Stimulated activated CD4-positive, alpha-beta T cell treated with anti-CD3 and anti-CD28 coated beads, Interleukin-15, amount 100 ng/mL, for 48 hours (primary cell): ENCODE measurements around the gene GORASP1.

Source experiments
- DNase-seq, 2 donors: peaks; one replicate each; pipeline ENCODE4 v3.0.0-alpha.2; 2020; ENCODE audit warnings: low read depth in 2 of 2

The GORASP1 gene

DNA sequence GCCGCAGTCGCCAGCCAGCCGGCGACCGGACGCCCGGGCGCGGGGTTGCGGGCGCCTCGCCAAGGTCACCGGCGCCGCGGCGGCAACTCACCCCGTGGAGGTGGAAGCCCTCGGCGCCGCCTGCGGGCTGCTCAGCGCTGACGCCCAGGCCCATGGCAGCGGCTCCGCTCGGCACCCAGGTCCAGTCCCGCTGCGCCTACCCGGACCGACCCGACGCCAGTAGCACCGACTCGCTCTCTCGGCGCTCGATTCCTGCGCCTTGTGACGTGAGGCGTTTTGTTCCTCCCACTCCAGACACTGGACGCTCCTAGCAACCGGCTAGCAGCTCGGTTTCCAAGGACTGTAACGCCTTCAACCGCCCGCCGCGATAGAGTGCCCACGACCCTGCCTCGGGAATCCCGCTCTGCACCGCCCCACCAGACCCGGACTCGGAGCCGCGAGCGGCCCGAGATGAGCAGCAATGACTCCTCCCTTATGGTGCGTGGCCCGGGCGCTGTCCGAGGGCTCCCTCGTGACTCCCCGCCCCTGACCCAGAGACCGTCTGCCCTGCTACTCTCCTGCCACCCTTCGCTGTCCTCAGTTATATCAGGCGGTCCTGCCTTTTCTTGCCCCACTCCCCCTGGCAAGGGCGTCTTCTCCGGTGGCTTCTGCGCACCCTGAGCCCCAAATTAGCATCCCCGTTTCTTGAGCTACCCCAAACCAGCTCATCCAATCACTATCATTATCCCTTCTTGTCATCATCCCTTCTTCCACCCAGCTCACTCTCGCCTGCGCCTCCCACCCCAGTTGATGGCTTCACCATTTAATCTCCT is at the start of gene GORASP1, which contains the start of gene TTC21A:
Gene GORASP1 (minus strand): TSS at position 240 of the 812 bp plus-strand sequence. CDS start 86 bp downstream, at position 154.
Gene TTC21A (plus strand): TSS at position 293 of the 812 bp plus-strand sequence. CDS start 158 bp downstream, at position 451.
- DNase-seq, result peak; percentile 33 to 57

DNA sequence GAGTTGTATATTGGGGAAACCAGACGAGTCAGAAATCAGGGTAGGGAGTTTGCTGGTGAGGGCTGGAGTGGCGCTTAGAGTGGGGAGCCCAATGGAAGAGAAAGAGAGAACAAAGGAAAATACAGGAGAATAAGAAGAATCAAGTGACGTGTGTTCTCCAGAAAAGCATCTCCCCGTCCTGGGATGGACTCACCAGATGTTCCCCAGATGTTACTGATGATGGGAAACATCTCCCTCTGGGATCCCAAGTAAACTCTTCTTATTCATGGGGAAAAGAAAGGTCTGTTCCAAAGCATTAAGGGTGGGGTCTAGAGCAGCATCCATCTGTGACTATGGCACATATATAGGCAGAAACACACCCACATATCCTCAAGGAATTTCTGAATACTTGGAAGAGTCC is 49.0 kb upstream of the GORASP1 start:
- no peak for DNase-seq

- DNase-seq, result no peak
Observed at GRCh38 chr3:39154280-39155021, 47.0 kb upstream of the GORASP1 start.

DNA sequence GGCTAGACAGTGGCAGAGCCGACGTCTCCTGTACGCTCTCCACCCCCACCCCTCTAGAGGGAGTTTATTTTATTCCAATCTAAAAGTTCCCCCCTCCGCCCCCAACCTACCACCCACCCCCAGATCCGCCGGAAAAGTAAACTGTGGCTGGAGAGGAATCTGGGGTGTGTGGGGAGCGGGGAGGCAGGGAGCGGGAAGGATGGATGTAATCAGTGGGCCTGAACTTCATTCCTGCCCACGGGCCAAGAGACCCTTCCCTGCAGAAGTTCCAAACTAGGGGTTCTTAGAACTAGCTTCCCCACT is 46.5 kb upstream of the GORASP1 start:
- DNase-seq, result no peak

DNA sequence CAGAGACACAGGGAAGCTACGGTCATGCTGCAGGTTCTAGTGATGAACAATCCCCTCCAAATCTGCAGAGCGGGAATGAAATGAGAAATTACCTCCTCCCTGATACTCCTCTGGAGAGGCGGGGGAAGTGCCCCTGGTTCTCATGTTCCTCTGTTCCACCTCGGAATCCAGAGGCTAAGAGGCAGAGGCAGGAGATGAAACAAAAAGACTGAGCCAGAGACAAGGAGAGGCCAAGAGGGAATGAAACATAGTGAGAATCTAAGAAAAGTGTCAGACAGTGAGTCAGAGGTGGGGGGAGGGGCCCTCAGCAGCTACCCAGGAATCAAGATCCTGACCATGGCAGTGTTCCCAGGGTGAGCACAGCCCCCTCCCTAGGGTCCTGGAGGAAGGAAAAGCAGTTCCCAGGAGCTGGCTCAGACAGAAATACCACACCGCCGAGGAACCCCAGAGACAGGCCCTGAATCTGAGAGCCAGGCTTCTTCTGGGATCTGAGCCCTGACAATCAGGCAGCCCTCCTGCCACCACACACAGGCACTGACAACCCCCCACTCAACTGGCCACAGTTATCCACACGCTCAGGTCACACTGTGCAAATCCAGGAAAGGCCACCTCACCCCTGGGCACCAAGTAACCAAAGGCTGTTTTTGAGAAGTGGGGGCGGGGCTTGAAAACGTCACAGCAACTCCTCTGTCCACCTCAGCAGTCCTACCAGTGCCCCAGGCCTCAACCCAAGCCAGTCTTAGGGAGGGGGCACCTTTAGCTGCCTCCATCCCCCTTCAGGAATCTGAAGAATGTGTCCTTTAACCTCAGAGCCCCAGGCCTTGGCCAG is 43.6 kb upstream of the GORASP1 start:
- peak in 1 of 2 donors; percentile 64 for DNase-seq

DNA sequence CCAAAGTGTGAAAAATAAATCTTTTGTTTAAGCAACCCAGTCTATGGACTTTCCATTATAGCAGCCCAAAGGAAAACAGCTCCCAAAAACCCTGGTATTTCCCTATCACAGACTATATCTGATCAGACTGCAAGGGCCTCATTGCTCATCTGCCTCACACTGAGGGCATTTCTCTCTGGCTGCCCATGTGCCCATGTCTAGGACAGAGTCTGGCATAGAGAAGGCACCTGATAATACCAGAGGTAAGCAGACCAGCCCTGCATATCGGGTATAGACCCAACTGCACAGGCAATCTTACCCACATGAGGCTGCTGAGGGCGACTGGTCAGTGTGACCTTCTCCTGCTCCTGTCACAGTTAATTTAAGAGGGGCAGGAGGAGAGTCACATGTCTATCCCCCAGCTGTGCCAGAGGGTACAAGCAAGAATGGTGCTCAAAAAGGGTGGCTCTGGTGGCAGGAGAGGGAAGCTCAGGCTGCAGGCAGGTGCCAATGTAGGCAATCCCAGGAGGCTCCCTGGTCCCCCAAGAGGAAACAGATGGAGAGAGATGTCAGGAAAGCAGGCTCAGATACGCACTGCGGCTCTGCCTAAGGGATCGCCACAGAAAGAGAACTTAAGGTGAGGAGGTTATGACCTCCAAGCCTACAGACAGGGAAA is 42.8 kb upstream of the GORASP1 start:
- no peak for DNase-seq

DNA sequence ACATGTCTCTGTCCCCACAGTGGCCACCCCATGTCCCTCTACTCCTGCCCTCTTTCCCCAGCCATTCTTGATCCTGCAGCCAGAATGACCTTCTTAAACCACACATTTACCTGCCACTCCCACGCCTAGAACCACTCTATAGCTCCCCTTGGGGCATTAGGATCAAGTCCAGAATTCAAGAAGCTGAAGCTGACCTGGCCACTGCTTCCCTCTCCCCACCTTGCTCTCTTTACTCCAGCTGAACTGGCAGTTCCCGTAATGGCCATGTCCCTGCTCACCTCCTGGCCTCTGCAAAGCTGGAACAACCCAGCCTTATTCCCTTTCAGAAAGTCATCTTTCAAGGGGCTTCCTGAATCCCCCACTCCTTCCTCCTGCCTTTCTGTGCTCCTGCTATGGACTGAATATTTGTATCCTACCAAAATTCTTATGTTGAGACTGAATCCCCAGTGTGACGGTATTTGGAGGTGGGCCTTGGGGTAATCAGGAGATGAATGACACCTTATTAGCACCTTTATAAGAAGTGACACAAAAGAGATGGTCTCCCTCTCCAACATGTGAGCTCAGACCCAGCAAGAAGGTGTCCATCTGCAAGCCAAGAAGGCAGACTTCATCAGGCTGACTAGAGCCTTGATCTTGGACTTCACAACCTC is 42.2 kb upstream of the GORASP1 start:
- no peak for DNase-seq

DNA sequence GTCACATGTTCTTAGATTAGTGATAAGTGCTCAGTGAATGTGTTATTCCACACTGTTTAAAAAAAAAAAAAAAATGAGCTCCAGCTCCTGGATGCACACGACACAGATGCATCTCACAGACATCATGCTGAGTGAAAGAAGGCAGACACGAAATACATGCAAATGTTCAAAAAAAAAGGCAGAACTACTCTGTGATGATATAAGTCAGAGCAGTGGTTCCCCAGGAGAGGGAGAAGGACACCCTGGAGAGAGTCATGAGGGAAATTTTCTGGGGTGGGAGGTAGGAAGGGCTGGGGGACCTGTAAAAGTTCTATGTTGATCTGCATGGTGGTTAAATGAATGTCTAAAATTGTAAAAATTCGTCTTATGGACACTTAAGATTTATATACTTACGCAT is 41.6 kb upstream of the GORASP1 start:
- no peak for DNase-seq

DNA sequence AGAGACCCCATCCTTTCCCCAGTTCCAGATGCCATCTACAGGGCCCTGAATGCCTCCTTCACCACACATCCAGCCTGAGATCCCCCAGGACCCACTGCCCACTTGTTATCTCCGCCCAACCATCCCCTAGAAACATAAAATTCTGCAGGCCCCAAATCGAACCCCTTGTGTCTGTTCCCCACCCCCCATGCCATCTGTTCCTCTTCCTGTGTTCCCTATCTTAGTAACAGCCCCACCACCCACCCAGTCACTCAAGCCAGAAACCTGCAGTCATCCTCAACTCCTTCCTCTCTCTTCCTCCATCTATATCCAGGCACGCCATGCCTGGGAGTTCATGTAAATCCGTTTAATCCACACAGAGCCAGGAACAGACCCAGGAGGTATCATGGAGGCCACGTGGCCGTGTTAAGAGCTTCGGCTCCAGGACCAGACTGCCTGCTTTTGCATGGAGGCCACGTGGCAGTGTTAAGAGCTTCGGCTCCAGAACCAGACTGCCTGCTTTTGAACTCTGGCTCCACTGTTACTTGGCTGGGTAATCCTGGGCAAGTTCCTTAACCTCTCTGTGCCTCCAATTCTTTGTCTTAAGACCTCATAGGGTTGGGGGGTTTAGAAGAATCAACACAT is 41.1 kb upstream of the GORASP1 start:
- DNase-seq, result no peak

GRCh38 chr3:39147711-39148434 is 40.4 kb upstream of the GORASP1 start:
- DNase-seq, result no peak

DNA sequence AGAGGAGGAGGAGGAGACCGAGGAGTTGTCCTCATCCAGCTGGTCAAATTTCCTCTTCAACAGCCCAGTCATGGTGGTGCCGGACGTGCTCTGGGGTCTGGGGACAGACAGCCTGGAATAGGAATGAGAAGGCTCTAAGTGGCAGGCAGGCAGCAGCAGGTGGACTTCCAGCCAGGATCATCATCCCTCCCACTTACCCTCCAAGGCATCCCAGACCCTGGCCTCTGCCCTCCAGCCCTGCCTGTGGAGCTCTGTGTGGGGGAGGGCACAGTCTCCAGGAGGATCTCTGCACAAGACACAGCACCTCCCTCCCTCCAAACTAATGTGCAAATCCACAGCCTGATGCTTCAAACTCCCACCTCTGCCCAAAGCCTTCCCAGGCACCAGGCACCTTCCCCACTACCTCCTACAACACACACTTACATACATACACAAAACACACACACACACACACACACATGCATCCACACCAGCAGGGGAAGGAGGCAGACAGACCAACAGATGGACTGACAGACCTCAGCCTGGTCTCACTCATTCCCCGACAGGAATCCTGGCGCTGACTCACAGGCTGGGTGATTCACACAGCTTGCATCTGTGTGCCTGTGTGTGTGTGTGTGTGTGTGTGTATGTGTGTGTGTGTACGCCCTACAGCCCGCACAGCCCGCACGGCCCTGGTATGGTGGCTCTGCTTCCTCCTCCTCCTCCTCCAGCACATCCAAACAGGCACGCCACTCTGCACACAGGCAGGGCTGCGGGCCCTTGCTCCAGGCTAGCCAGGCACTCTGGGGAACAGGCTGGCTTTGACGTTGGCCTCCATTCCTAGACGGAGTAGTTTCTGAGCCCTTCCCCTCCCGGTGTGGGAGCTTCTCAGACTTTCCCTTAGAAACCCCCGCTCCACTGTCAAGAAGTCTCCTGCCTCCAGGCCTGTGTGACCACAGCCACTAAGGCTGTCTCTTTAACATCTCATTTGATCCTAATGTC is 39.5 kb upstream of the GORASP1 start:
- peak; percentile 72 to 80 for DNase-seq

DNA sequence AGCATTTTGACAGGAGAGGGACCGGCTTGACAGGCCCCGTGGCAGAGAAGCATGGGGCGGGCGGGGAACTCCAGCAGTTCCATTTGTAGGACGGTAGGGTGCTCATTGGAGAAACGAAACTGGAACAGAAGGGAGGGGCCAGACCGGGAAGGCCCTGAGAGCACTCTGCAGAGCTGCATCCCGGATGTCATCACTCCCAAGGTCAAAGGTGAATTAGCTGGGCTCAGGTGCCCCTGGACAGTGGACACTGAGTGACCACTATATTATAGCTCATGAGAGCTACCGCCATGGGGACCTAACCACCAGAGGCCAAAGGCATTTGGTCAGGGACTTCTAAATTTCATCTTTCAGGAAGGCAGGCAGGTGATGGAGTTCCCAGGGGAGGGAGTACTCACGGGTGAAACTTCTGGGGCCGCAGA is 38.7 kb upstream of the GORASP1 start:
- DNase-seq, result no peak

GRCh38 chr3:39144748-39145380 is 37.4 kb upstream of the GORASP1 start:
- DNase-seq, result no peak

- no peak for DNase-seq
Observed at GRCh38 chr3:39144095-39144747, 36.8 kb upstream of the GORASP1 start.

DNA sequence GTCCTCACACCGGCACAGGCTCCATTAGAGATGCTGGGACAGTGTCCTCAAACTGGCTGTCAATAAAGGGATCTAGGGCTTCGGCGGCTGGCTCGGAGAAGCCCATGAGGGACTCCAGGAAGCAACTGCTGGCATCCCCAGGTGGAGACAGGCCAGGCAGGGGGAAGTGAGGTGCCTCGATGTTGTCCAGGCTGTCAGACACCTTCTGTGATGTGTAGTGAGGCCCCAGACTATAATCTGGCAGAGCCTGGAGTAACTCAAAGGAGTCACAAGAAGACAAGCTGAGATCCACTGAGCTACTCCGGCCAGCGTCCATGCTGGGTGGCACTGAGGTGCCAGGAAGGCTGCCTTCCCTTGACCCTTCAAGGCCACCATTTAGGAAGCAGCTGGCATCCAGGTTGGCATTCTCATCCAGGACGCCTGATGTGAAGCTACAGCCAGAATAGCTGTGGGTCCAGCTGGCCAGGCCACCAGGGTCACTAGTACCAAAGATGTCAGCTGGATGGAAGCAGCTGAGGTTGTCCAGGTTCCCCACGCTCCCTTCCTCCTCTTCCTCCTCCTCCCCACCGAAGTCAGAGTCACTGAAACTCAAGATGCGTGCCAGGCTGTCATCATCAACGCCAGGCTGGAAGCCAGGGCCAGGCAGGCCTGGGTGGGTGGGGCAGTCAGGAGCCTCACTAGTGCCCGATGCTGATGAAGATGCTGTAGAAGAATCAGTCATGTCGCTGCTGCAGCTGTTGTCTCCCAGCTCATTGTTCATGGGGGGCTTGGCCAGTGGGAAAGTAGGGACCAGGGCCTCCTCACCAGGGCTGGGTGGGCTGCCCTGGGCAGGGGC is 35.8 kb upstream of the GORASP1 start:
- no peak for DNase-seq

- DNase-seq, result no peak
Observed at GRCh38 chr3:39142067-39142466, 34.6 kb upstream of the GORASP1 start.
